Measurements from ENCODE around the gene ADGRA1. TPM values are rescaled to one million over a fixed set of nuclear protein-coding genes. Genes with fewer than 3 reads are reported as not detected.
"Not testable (repeated sequence)": the region's sequence is repeated elsewhere in the genome, so short reads cannot be mapped to it uniquely, and the experiment has no call there.

Gene ADGRA1
- total and polyA plus RNA-seq, 2 experiments from 2014 or later, result not detected

GRCh38 chr10:133132473-133133291 is 45.0 kb downstream of the ADGRA1 start:
- no peaks in the 10 kb centered on the region for H3K27me3 ChIP-seq (replicated peaks; ENCODE audit: insufficient read depth)
- no peaks in the 10 kb centered on the region for H3F3A ChIP-seq (ENCODE audit: insufficient read depth)
- in situ Hi-C loops (cut with MboI), result no loop called here
- no peak overlapping the region for H3K9ac ChIP-seq
- DNase-seq, result no peak
- H3K4me2 ChIP-seq (ENCODE audit: unreplicated experiment), result no peak overlapping the region
- no peaks in the 10 kb centered on the region for H3K36me3 ChIP-seq (ENCODE audit: low read depth)
- WGBS, 2 experiments (ENCODE audit: low coverage in 1 of 2, low lambda C conversion rate in 2 of 2, missing lambda C conversion rate in 2 of 2), result 45 to 49% methylated on average over 24 of the region's 26 CpGs
- no peaks in the 10 kb centered on the region for H3K9me2 ChIP-seq (ENCODE audit: insufficient read depth)
- H3K4me3 ChIP-seq, result no peak overlapping the region
- no peaks in the 10 kb centered on the region for H4K20me1 ChIP-seq (ENCODE audit: insufficient read depth)
- H2AFZ ChIP-seq, result no peak overlapping the region
- no peaks in the 10 kb centered on the region for H3K79me2 ChIP-seq (ENCODE audit: insufficient read depth)
- TF ChIP-seq EZH2 (IDR thresholded peaks at IDR 0.05; ENCODE audit: insufficient read depth, poor library complexity, severe bottlenecking) (no peak), EZH2phosphoT487 (IDR thresholded peaks at IDR 0.05; ENCODE audit: insufficient read depth, low read depth) (no peak)
- no peaks in the 10 kb centered on the region for H3K4me1 ChIP-seq (ENCODE audit: insufficient read depth)
- no peak overlapping the region for H3K27ac ChIP-seq
- no peaks in the 10 kb centered on the region for H3K9me3 ChIP-seq (ENCODE audit: low read depth)

GRCh38 chr10:133133471-133134231 is 45.9 kb downstream of the ADGRA1 start:
- no peak overlapping the region for H3K9ac ChIP-seq
- TF ChIP-seq EZH2 (IDR thresholded peaks at IDR 0.05; ENCODE audit: insufficient read depth, poor library complexity, severe bottlenecking) (no peak), EZH2phosphoT487 (IDR thresholded peaks at IDR 0.05; ENCODE audit: insufficient read depth, low read depth) (no peak)
- no peaks in the 10 kb centered on the region for H3K27me3 ChIP-seq (replicated peaks; ENCODE audit: insufficient read depth)
- no peak overlapping the region for H3K4me3 ChIP-seq
- H3K27ac ChIP-seq, result no peak overlapping the region
- 64 to 70% methylated on average over 14 of the region's 20 CpGs for WGBS, 2 experiments (ENCODE audit: low coverage in 1 of 2, low lambda C conversion rate in 2 of 2, missing lambda C conversion rate in 2 of 2)
- H3K79me2 ChIP-seq (ENCODE audit: insufficient read depth), result no peaks in the 10 kb centered on the region
- H3F3A ChIP-seq (ENCODE audit: insufficient read depth), result no peaks in the 10 kb centered on the region
- no peaks in the 10 kb centered on the region for H3K9me3 ChIP-seq (ENCODE audit: low read depth)
- no peaks in the 10 kb centered on the region for H3K9me2 ChIP-seq (ENCODE audit: insufficient read depth)
- H3K4me1 ChIP-seq (ENCODE audit: insufficient read depth), result no peaks in the 10 kb centered on the region
- DNase-seq, result no peak
- no peak overlapping the region for H3K4me2 ChIP-seq (ENCODE audit: unreplicated experiment)
- in situ Hi-C loops (cut with MboI), result no loop called here
- no peak overlapping the region for H2AFZ ChIP-seq
- H4K20me1 ChIP-seq (ENCODE audit: insufficient read depth), result no peaks in the 10 kb centered on the region
- H3K36me3 ChIP-seq (ENCODE audit: low read depth), result no peaks in the 10 kb centered on the region

GRCh38 chr10:133134411-133135115 is 46.8 kb downstream of the ADGRA1 start:
- Histone ChIP-seq H3K4me3 (no peak overlapping the region), H3K4me2 (ENCODE audit: unreplicated experiment) (no peak overlapping the region), H3K4me1 (ENCODE audit: insufficient read depth) (no peaks in the 10 kb centered on the region), H3K27ac (no peak overlapping the region), H3K79me2 (ENCODE audit: insufficient read depth) (no peaks in the 10 kb centered on the region), H3K9me3 (ENCODE audit: low read depth) (no peaks in the 10 kb centered on the region), H3K9ac (no peak overlapping the region), H3F3A (ENCODE audit: insufficient read depth) (no peaks in the 10 kb centered on the region), H3K36me3 (ENCODE audit: low read depth) (no peaks in the 10 kb centered on the region), H2AFZ (no peak overlapping the region), H4K20me1 (ENCODE audit: insufficient read depth) (no peaks in the 10 kb centered on the region), H3K9me2 (ENCODE audit: insufficient read depth) (no peaks in the 10 kb centered on the region), H3K27me3 (replicated peaks; ENCODE audit: insufficient read depth) (no peaks in the 10 kb centered on the region)
- no peak for DNase-seq
- TF ChIP-seq EZH2phosphoT487 (IDR thresholded peaks at IDR 0.05; ENCODE audit: insufficient read depth, low read depth) (no peak), EZH2 (IDR thresholded peaks at IDR 0.05; ENCODE audit: insufficient read depth, poor library complexity, severe bottlenecking) (no peak)
- 61 to 67% methylated on average over 20 of the region's 20 CpGs for whole genome bisulfite sequencing, 2 experiments (ENCODE audit: low coverage in 1 of 2, low lambda C conversion rate in 2 of 2, missing lambda C conversion rate in 2 of 2)
- in situ Hi-C loops (cut with MboI), result no loop called here

- Histone ChIP-seq H3K9ac (no peak overlapping the region), H3F3A (ENCODE audit: insufficient read depth) (no peaks in the 10 kb centered on the region), H3K4me3 (no peak overlapping the region), H3K4me2 (ENCODE audit: unreplicated experiment) (no peak overlapping the region), H3K9me2 (ENCODE audit: insufficient read depth) (no peaks in the 10 kb centered on the region), H3K27ac (no peak overlapping the region), H4K20me1 (ENCODE audit: insufficient read depth) (no peaks in the 10 kb centered on the region), H3K9me3 (ENCODE audit: low read depth) (no peaks in the 10 kb centered on the region), H3K79me2 (ENCODE audit: insufficient read depth) (no peaks in the 10 kb centered on the region), H2AFZ (no peak overlapping the region), H3K27me3 (replicated peaks; ENCODE audit: insufficient read depth) (no peaks in the 10 kb centered on the region), H3K4me1 (ENCODE audit: insufficient read depth) (no peaks in the 10 kb centered on the region), H3K36me3 (ENCODE audit: low read depth) (no peaks in the 10 kb centered on the region)
- TF ChIP-seq EZH2 (IDR thresholded peaks at IDR 0.05; ENCODE audit: insufficient read depth, poor library complexity, severe bottlenecking) (no peak), EZH2phosphoT487 (IDR thresholded peaks at IDR 0.05; ENCODE audit: insufficient read depth, low read depth) (no peak)
- in situ Hi-C loops (cut with MboI), result no loop called here
- 68 to 78% methylated on average over 8 of the region's 8 CpGs for WGBS, 2 experiments (ENCODE audit: low coverage in 1 of 2, low lambda C conversion rate in 2 of 2, missing lambda C conversion rate in 2 of 2)
- DNase-seq, result no peak
Observed at GRCh38 chr10:133135116-133135465, 47.4 kb downstream of the ADGRA1 start.

- DNase-seq; in situ Hi-C loops (cut with MboI); H3K9me2 ChIP-seq (ENCODE audit: insufficient read depth): not testable (repeated sequence)
Observed at GRCh38 chr10:133137486-133138145, 49.9 kb downstream of the ADGRA1 start.

More at GRCh38 chr10:133137486-133138145, 49.9 kb downstream of the ADGRA1 start:
- WGBS, 2 experiments (ENCODE audit: low coverage in 1 of 2, low lambda C conversion rate in 2 of 2, missing lambda C conversion rate in 2 of 2), result 87% methylated on average over 12 of the region's 12 CpGs; no CpG with 5 or more reads in 1 of the 2 experiments
- H3F3A ChIP-seq (ENCODE audit: insufficient read depth); H3K79me2 ChIP-seq (ENCODE audit: insufficient read depth); H4K20me1 ChIP-seq (ENCODE audit: insufficient read depth); H3K27ac ChIP-seq; H3K4me2 ChIP-seq (ENCODE audit: unreplicated experiment); H2AFZ ChIP-seq; H3K36me3 ChIP-seq (ENCODE audit: low read depth); H3K27me3 ChIP-seq (replicated peaks; ENCODE audit: insufficient read depth); H3K4me1 ChIP-seq (ENCODE audit: insufficient read depth); H3K4me3 ChIP-seq; H3K9me3 ChIP-seq (ENCODE audit: low read depth); H3K9ac ChIP-seq: not testable (repeated sequence)
